Renal cortical epithelial cell (primary cell): ENCODE results near the gene NT5DC3. TPM values are rescaled to one million over a fixed set of nuclear protein-coding genes. Genes with fewer than 3 reads are reported as not detected.

Experiments used
- DNase-seq: peaks from one replicate; pipeline ENCODE4 v3.0.0-alpha.2; 2011; ENCODE audit warnings: low read depth
- total RNA-seq: library from RNA; depleted of rRNA; stranded (reverse); fragments of >200 nt; gene quantifications from 2 replicates; pipeline ENCODE4 v1.2.3, GENCODE V29; 2014

The NT5DC3 gene
- total RNA-seq, 1 donor from 2014 or later: 20.7 TPM

- peak; percentile 46 for DNase-seq
Measured at GRCh38 chr12:103783744-103784664, 57.0 kb downstream of the NT5DC3 start.

GRCh38 chr12:103782399-103782798 is 58.6 kb downstream of the NT5DC3 start:
- DNase-seq: no peak

- DNase-seq: no peak
Measured at GRCh38 chr12:103780992-103781391, 60.0 kb downstream of the NT5DC3 start.

GRCh38 chr12:103780093-103780440 is 61.0 kb downstream of the NT5DC3 start:
- peak; percentile 76 for DNase-seq

GRCh38 chr12:103779410-103780092 is 61.5 kb downstream of the NT5DC3 start:
- peak; percentile 52 for DNase-seq

DNA sequence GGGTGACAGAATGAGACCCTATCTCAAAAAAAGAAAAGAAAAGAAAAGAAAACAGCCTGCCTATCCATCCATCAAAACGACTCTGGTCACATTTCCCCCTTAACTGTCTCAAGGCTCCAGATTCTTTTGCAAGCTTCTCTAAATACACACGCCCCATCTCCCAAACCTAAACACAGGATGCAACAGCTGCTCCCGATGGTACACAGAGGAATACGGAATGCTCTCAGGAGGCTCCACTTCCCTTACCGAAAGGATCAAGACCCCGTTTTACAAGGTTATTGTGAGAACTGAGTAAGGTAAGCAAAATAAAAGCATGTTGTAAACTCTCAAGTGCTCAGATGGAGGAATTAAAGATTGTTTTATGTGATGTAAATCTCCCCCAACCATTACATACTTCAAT is 62.3 kb downstream of the NT5DC3 start:
- DNase-seq: no peak

- no peak for DNase-seq
Measured at GRCh38 chr12:103774977-103775560, 66.0 kb downstream of the NT5DC3 start.

GRCh38 chr12:103773109-103773910 is 67.7 kb downstream of the NT5DC3 start:
- no peak for DNase-seq

DNA sequence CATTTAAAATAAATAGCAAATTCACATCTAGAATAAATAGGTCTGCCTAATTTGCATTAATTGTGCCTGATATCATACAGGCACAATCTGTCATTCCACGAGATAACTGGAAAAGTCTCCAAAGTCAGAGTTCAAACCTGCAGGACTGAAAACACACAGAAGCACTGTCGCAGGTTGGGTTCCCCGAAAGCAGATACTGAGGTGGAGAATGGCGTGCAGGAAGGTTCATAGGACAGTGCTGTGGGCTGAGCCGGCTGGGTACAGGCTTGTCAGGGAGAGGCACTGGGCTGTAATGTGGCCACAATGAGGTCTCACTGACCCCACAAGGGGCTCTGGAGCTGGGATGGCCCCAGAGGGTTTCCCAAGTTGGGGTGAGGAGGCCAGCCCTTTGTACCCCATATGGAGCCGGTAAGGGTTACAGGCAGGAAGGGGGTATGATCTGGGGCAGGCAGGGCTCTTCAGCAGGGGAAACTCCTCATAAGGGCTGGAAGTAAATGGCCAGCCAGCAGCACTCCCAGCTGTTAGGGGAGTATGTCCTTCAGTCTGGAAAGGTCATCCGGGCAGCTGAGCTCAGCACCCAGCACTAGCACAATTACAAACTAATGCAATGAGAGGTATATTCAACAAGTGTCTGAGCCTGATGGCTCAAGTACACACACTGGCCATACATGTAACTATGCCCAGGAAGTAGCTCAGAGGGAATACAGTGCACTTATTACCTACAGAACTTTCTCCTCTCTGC is 68.5 kb downstream of the NT5DC3 start:
- DNase-seq: no peak

- DNase-seq: no peak
Measured at GRCh38 chr12:103771466-103771865, 69.6 kb downstream of the NT5DC3 start.

DNA sequence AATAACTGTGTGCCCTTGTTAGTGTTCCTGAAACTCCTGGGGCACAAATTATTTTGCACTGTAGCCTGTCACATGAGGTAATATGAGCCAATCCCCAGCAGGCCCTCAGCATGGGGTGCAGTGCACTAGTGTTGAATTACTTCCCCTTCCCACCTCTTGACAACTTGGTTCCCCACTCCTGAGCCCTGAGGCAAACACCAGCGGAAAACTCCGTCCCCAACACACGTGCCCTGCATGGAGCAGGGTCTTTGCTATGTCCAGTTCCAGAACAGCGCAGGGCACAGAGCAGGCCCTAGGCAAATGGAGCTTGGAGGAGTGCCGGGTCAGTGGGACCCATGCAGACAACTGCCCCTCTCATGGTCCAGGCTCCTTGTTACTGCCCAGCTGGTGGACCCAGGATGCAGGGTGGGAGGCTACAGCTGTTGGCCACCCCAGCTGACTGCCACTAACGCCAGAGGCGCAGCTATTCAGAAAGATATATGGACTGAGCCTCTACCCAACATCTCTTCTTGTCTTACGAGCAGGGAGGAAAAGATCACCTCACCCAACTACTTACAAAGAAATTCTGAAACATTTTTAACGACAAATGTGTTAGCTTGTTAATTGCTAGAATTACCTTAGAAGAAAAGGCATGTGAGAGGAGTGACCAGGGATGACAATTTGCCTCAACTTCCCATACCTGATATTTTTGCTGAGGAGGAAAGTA is 71.6 kb downstream of the NT5DC3 start:
- DNase-seq: no peak

- DNase-seq: no peak
Measured at GRCh38 chr12:103768467-103769123, 72.4 kb downstream of the NT5DC3 start.

DNA sequence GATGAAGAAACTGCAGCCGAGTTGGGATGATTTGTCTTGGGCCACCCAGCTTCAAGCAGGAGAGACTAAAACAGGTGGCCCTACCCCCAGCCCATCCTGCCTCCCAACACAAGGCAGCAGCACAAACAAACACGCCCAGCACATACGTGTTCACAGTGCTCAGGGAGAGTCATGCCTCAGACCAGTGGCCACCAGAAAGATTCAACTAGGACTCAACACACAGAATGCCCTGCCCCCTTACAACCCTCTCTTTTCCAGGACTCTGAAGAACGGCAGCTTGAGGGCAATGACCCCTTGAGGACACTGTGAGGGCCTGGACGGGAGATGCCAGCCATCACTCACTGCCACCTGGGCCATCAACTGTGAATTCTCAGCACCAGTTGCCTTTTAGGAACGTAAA is 75.0 kb downstream of the NT5DC3 start:
- no peak for DNase-seq

DNA sequence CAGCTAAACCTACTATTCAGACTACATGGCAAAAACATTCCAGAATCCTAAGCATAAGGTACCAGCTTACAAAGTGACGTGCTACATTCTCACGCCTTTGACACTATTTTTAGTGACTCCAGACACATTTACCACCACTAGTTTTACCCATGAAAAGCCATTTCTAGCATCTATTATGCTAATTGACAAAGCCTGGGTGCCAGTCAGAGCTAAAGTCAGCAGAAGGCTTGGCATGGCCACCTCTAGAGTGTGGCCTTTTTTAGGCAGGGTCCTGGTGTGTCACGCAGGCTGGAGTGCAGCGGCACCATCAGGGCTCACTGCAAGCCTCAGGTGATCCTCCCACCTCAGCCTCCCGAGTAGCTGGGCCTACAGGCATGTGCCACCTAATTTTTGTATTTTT is 75.7 kb downstream of the NT5DC3 start:
- no peak for DNase-seq

DNA sequence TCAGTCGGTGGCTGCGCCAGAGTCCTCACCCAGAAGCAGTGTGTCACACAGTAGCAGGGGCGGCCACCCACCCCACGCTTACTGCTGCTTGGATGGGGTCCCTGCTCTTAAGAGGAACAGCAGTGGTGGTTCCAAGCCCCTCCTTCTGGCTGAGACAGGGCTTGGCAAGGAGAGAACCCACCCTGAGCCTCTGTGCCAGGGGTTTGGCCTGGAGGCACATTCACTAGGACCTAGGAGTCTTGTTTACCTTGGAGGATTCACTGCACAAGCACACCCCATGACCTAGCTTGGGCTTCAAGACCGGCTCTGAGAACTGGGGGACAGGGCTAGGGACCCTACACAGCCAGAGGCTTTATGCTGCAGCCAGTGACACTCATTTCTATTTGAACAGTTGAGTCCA is 78.6 kb downstream of the NT5DC3 start:
- no peak for DNase-seq

DNA sequence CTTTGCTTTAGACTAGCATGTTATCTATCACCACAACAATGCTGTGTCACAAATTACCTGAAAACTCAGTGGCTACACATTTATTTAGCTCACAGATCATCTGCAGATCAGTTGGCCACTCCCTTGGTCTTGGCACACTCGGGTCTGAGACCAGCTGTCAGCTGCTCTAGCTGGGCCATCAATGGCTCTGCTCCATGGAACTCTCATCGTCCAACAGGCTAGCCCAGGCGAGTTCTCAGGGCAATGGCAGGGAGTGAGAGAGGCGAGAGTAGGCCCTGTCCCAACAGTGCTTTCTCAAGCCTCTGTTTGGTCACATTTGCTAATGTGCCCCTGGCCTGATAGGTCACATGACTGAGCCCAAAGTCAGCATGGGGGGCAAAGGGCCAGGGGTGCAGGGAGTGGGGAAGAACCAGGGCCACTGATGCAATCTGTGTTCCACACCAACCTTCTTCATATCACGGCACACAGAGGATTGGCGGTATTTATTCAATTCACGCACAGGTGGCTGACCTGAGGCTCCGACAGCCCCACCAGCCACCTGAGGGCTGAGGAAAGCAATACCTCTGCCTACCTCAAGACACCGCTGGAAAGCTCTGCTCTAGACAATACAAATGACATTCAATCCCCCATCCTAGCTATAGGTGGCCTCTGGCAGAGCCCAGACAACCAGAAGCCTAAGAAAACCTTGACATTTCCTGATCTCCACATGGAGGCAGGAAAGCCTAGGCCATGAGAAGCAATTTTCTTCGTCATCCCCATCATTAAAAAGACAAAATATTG is 82.5 kb downstream of the NT5DC3 start:
- DNase-seq: no peak

DNA sequence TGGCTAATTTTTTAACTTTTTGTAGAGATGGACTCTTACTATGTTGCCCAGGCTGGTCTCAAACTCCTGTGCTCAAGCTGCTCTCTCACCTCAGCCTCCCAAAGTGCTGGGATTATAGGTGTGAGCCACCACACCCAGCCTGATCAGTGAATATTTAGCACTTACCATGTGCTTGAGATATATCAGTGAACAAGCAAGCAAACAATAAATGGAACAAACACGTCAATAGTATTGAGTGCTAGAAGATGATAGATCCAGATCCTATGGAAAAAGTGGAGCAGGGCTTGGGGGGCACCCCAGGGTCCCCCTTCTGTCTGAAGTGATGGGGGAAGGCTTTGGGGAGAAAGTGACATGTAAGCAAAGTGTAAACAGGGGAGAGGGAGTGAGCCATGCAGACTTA is 83.8 kb downstream of the NT5DC3 start:
- DNase-seq: no peak

DNA sequence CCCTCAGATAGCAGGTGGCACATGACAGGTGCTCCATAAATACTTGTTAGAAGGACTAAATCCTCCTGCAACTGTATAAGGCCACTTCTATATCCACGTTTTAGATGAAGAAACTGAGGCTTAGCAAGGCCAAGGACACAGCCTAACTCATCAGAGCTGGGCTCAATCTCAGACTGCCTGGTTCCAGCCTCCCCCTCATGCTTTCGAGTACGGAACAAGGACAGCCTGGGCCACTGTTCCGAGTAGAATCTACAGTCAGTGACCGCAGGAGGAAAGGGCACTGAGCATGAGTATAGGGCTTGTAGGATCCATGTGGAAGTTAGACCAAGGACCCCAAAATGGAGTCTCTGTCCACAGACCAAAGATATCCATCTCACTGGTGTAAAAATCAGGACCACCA is 84.6 kb downstream of the NT5DC3 start:
- DNase-seq: no peak

DNA sequence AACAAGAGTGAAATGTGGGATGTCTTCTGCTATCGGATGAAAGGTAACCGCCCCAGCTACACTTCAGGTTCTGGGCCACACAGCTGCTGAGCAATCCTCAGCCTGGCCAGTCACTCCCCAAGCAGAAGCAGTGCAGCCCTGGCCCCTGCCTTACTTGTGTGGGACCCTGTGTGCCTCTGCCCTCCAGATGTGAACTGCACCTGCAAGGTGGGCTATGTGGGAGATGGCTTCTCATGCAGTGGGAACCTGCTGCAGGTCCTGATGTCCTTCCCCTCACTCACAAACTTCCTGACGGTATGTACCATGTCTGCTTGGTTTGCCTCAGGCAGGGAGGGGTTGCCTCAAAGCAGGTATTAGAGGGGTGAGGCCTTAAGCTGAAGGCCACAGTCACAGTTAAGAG is 85.6 kb downstream of the NT5DC3 start:
- DNase-seq: no peak
